Measurements from ENCODE around the gene SELL. TPM values are rescaled to one million over a fixed set of nuclear protein-coding genes. Genes with fewer than 3 reads are reported as not detected.
"Not testable (repeated sequence)": the region's sequence is repeated elsewhere in the genome, so short reads cannot be mapped to it uniquely, and the experiment has no call there.

The SELL gene
- total and polyA plus RNA-seq, 2 experiments from 2014 or later: not detected

GRCh38 chr1:169722779-169723178 is 11.4 kb upstream of the SELL start (continued):
- TF ChIP-seq ETS1 (IDR thresholded peaks at IDR 0.05): no peak

DNA sequence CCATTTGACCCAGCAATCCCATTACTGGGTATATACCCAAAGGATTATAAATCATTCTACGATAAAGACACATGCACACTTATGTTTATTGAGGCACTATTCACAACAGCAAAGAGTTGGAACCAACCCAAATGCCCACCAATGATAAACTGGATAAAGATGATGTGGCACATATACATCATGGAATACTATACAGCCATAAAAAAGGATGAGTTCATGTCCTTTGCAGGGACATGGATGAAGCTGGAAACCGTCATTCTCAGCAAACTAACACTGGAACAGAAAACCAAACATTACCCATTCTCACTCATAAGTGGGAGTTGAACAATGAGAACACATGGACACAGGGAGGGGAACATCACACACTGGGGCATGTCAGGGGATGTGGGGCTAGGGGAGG is 3.7 kb upstream of the SELL start:
- H3K4me2 ChIP-seq; H3K9me2 ChIP-seq (ENCODE audit: insufficient read depth); H3K36me3 ChIP-seq (ENCODE audit: insufficient read depth); H3K27me3 Mint-ChIP-seq (ENCODE audit: insufficient read depth, low read depth, poor library complexity); H2AFZ ChIP-seq; DNase-seq (ENCODE audit: low spot score); H3K4me1 ChIP-seq (ENCODE audit: insufficient read depth); H4K20me1 ChIP-seq (replicated peaks; ENCODE audit: insufficient read depth); H3K4me3 Mint-ChIP-seq; H3K4me3 ChIP-seq; H3K27me3 ChIP-seq (ENCODE audit: insufficient read depth); H3F3A ChIP-seq (replicated peaks; ENCODE audit: low read depth); H3K36me3 Mint-ChIP-seq (ENCODE audit: low read depth); H3K27ac ChIP-seq (ENCODE audit: low read depth); H3K27ac Mint-ChIP-seq; H3K4me1 Mint-ChIP-seq; ATAC-seq; H3K79me2 ChIP-seq (replicated peaks; ENCODE audit: insufficient read depth): not testable (repeated sequence)
- peaks cover 11% of the 10 kb centered on the region for H3K9me3 Mint-ChIP-seq

DNA sequence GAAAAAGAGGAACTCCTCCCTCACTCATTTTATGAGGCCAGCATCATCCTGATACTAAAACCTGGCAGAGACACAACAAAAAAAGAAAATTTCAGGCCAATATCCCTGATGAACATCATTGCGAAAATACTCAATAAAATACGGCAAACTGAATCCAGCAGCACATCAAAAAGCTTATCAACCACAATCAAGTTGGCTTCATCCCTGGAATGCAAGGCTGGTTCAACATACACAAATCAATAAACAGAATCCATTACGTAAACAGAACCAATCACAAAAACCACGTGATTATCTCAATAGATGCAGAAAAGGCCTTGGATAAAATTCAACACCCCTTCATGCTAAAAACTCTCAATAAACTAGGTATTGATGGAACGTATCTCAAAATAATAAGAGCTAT is 1.7 kb upstream of the SELL start:
- not testable (repeated sequence) for H3K4me3 ChIP-seq; H3K27ac ChIP-seq (ENCODE audit: low read depth); H4K20me1 ChIP-seq (replicated peaks; ENCODE audit: insufficient read depth); H3K4me1 ChIP-seq (ENCODE audit: insufficient read depth); H3K4me1 Mint-ChIP-seq; H3K27me3 Mint-ChIP-seq (ENCODE audit: insufficient read depth, low read depth, poor library complexity); H3K27me3 ChIP-seq (ENCODE audit: insufficient read depth); H3K79me2 ChIP-seq (replicated peaks; ENCODE audit: insufficient read depth); H3F3A ChIP-seq (replicated peaks; ENCODE audit: low read depth); H3K36me3 ChIP-seq (ENCODE audit: insufficient read depth); ATAC-seq; H3K4me2 ChIP-seq; DNase-seq (ENCODE audit: low spot score); H3K9me2 ChIP-seq (ENCODE audit: insufficient read depth); H3K27ac Mint-ChIP-seq; H3K4me3 Mint-ChIP-seq; H2AFZ ChIP-seq; H3K36me3 Mint-ChIP-seq (ENCODE audit: low read depth)
- H3K9me3 Mint-ChIP-seq: peaks cover 11% of the 10 kb centered on the region

DNA sequence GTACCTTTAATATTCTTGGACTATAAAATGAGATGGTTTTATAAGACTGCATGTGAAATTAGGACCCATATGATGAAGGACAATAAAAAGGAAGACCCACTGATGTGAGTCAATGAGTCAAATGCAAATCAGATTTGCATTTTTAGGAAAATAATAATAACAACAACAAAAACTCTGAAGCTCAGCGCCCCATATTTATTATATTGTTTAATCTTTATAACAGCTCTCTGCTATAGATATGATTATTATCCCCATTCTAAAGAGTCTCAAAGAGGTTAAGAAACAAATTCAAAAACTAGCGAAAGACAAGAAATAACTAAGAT is 850 bp upstream of the SELL start:
- ATAC-seq: no peak
- Mint-ChIP-seq H3K4me1 (peaks cover 7% of the 10 kb centered on the region; the same call in 2 of the 3 replicates), H3K27me3 (ENCODE audit: insufficient read depth, low read depth, poor library complexity) (no peaks in the 10 kb centered on the region), H3K9me3 (peaks cover 11% of the 10 kb centered on the region), H3K36me3 (ENCODE audit: low read depth) (no peaks in the 10 kb centered on the region; the same call in 2 of the 3 replicates), H3K4me3 (no peak overlapping the region), H3K27ac (no peak overlapping the region)
- Histone ChIP-seq H4K20me1 (replicated peaks; ENCODE audit: insufficient read depth) (no peaks in the 10 kb centered on the region), H3K4me1 (ENCODE audit: insufficient read depth) (peaks cover 4% of the 10 kb centered on the region; the same call in 1 of the 2 replicates), H3K36me3 (ENCODE audit: insufficient read depth) (no peaks in the 10 kb centered on the region), H3K4me2 (no peak overlapping the region), H3F3A (replicated peaks; ENCODE audit: low read depth) (no peaks in the 10 kb centered on the region), H3K79me2 (replicated peaks; ENCODE audit: insufficient read depth) (no peaks in the 10 kb centered on the region), H3K4me3 (no peak overlapping the region), H3K9me2 (ENCODE audit: insufficient read depth) (no peaks in the 10 kb centered on the region), H2AFZ (no peak overlapping the region), H3K27ac (ENCODE audit: low read depth) (no peak overlapping the region), H3K27me3 (ENCODE audit: insufficient read depth) (no peaks in the 10 kb centered on the region)
- no peak for TF ChIP-seq ZNF114 (CRISPR knock-in tag; IDR thresholded peaks at IDR 0.05)
- TF ChIP-seq STAT1 (IDR thresholded peaks at IDR 0.05; ENCODE audit: unreplicated experiment): no peak
- no peak for TF ChIP-seq EZH2 (IDR thresholded peaks at IDR 0.05; ENCODE audit: low read depth, unreplicated experiment)
- TF ChIP-seq ETS1 (IDR thresholded peaks at IDR 0.05): no peak
- TF ChIP-seq, protein P1, sequence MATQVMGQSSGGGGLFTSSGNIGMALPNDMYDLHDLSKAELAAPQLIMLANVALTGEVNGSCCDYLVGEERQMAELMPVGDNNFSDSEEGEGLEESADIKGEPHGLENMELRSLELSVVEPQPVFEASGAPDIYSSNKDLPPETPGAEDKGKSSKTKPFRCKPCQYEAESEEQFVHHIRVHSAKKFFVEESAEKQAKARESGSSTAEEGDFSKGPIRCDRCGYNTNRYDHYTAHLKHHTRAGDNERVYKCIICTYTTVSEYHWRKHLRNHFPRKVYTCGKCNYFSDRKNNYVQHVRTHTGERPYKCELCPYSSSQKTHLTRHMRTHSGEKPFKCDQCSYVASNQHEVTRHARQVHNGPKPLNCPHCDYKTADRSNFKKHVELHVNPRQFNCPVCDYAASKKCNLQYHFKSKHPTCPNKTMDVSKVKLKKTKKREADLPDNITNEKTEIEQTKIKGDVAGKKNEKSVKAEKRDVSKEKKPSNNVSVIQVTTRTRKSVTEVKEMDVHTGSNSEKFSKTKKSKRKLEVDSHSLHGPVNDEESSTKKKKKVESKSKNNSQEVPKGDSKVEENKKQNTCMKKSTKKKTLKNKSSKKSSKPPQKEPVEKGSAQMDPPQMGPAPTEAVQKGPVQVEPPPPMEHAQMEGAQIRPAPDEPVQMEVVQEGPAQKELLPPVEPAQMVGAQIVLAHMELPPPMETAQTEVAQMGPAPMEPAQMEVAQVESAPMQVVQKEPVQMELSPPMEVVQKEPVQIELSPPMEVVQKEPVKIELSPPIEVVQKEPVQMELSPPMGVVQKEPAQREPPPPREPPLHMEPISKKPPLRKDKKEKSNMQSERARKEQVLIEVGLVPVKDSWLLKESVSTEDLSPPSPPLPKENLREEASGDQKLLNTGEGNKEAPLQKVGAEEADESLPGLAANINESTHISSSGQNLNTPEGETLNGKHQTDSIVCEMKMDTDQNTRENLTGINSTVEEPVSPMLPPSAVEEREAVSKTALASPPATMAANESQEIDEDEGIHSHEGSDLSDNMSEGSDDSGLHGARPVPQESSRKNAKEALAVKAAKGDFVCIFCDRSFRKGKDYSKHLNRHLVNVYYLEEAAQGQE (IDR thresholded peaks at IDR 0.05; ENCODE audit: unreplicated experiment): no peak
- no peak for TF ChIP-seq ZNF331 (CRISPR knock-in tag; IDR thresholded peaks at IDR 0.05; ENCODE audit: low read depth)
- no peak for TF ChIP-seq CREB1 (CRISPR knock-in tag; IDR thresholded peaks at IDR 0.05; ENCODE audit: low read depth)
- no peak for TF ChIP-seq EZH2phosphoT487 (IDR thresholded peaks at IDR 0.05; ENCODE audit: unreplicated experiment)
- no peak for TF ChIP-seq POLR2AphosphoS5 (IDR thresholded peaks at IDR 0.05; ENCODE audit: low read depth)
- no peak for TF ChIP-seq NANOG (IDR thresholded peaks at IDR 0.05; ENCODE audit: borderline replicate concordance)
- TF ChIP-seq CTCF (conservative IDR thresholded peaks at IDR 0.05; ENCODE audit: low read depth in 2 of 2): no peak
- DNase-seq (ENCODE audit: low spot score): no peak

Measured in GM23338 (cell line).